Kidney epithelial cell (primary cell): ENCODE data around the gene KCNIP1. TPM values are rescaled to one million over a fixed set of nuclear protein-coding genes. Genes with fewer than 3 reads are reported as not detected.

Experiments used
- DNase-seq: peaks from one replicate; pipeline ENCODE4 v3.0.0-alpha.2; 2010; ENCODE audit warnings: low read depth
- H3K27me3 ChIP-seq: 2 replicates; pipeline ENCODE4 v1.6.0; 2011; ENCODE audit warnings: low read length; ENCODE audit not compliant: control insufficient read depth, insufficient read depth
- H3K36me3 ChIP-seq: 2 replicates; pipeline ENCODE4 v1.5.1; 2011; ENCODE audit warnings: low read length; ENCODE audit not compliant: control insufficient read depth, insufficient read depth
- H3K4me3 ChIP-seq: 2 replicates; pipeline ENCODE4 v1.5.1; 2011; ENCODE audit warnings: low read depth, mild to moderate bottlenecking, control low read depth, low read length
- CTCF ChIP-seq: IDR thresholded peaks from 2 replicates; pipeline ENCODE4 v1.5.1; 2011; ENCODE audit warnings: mild to moderate bottlenecking, moderate library complexity, low read length, control low read depth, inconsistent platforms; ENCODE audit not compliant: insufficient read depth, poor library complexity, severe bottlenecking
- total RNA-seq: library from RNA; depleted of rRNA; stranded (reverse); fragments of >200 nt; gene quantifications from 2 replicates; pipeline ENCODE4 v1.2.3, GENCODE V29; 2015

Gene KCNIP1
- total RNA-seq, 1 donor from 2014 or later, result 3.4 TPM

- no peak for TF ChIP-seq CTCF
- no peaks in the 10 kb centered on the region for H3K27me3 ChIP-seq
- H3K4me3 ChIP-seq, result no peak overlapping the region
- H3K36me3 ChIP-seq, result no peaks in the 10 kb centered on the region
- no peak for DNase-seq
Measured at GRCh38 chr5:170582644-170583330, 79.0 kb downstream of the KCNIP1 start.

- no peaks in the 10 kb centered on the region for H3K36me3 ChIP-seq
- no peak for TF ChIP-seq CTCF
- DNase-seq, result no peak
- no peaks in the 10 kb centered on the region for H3K27me3 ChIP-seq
- H3K4me3 ChIP-seq, result no peak overlapping the region
Measured at GRCh38 chr5:170584003-170584402, 80.2 kb downstream of the KCNIP1 start.

- no peak for TF ChIP-seq CTCF
- H3K27me3 ChIP-seq, result no peaks in the 10 kb centered on the region
- no peaks in the 10 kb centered on the region for H3K36me3 ChIP-seq
- DNase-seq, result no peak
- H3K4me3 ChIP-seq, result no peak overlapping the region
Measured at GRCh38 chr5:170584450-170585058, 80.7 kb downstream of the KCNIP1 start.

GRCh38 chr5:170585273-170585948, 81.6 kb downstream of the KCNIP1 start:
- TF ChIP-seq CTCF, result no peak
- Histone ChIP-seq H3K36me3 (no peaks in the 10 kb centered on the region), H3K27me3 (no peaks in the 10 kb centered on the region), H3K4me3 (no peak overlapping the region)
- DNase-seq, result no peak

GRCh38 chr5:170587808-170588207, 84.0 kb downstream of the KCNIP1 start:
- H3K36me3 ChIP-seq, result no peaks in the 10 kb centered on the region
- no peak for TF ChIP-seq CTCF
- no peak for DNase-seq
- H3K27me3 ChIP-seq, result no peaks in the 10 kb centered on the region
- no peak overlapping the region for H3K4me3 ChIP-seq
